ENCODE measurements around the gene TMEM191C.
"Not testable (repeated sequence)": the region's sequence is repeated elsewhere in the genome, so short reads cannot be mapped to it uniquely, and the experiment has no call there.

DNA sequence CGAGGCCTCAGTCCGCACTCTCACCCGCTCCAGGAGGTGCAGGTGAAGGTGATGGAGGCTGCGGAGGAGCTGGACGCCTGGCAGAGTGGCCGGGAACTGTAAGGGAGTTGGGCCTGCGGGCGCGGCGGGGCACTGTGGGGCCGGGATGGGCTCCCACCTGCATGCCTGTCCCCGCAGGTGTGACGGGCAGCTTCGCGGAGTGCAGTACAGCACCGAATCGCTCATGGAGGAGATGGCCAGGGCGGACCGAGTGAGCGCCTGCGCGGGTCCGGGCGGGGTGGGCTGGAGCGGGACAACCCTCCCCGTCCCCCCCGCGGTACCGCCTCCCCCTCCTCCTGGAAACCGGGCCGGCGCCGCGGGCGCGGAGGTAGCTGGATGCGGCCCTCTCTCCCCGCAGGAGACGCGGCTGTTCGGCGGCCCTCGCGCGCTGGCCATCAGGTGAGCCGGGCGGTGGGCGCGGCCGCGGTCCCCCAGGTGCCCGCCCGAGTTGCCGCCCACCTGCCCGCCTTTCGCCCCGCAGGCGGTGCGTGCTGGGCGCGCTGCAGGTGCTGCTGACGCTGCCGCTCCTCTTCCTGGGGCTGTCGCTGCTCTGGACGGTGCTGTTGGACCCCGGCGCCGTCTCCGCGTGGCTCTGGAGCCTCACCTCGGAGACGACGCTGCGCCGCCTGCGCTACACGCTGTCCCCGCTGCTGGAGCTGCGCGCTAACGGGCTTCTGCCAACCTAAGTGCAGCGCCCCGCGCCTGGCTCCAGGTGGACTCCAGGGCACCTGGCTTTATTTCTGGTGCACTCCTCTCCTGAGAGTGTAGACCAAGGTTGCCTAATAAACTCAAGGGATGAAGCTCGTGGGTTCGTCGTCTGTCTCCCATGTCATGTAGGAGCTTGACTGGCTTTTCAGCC, 2.2 kb downstream of the TMEM191C start:
- not testable (repeated sequence) for TF ChIP-seq CTCF (IDR thresholded peaks at IDR 0.05; ENCODE audit: insufficient read depth, low read length); POLR2AphosphoS5 (IDR thresholded peaks at IDR 0.05; ENCODE audit: low read depth); GABPA (IDR thresholded peaks at IDR 0.05; ENCODE audit: low read depth); REST (IDR thresholded peaks at IDR 0.05; ENCODE audit: insufficient replicate concordance, low read depth)

Data from HL-60 (cell line).